C4-2B (cell line): Measurements from ENCODE around the gene ERVMER34-1.

Source experiments
- H3K27ac ChIP-seq: fragments of 450-650 bp; 2 replicates; pipeline ENCODE4 v1.5.1; 2017
- CTCF ChIP-seq: fragments of 450-650 bp; conservative IDR thresholded peaks from 2 replicates; pipeline ENCODE4 v1.5.1; 2017; ENCODE audit warnings: mild to moderate bottlenecking
- ZFX ChIP-seq: fragments of 450-650 bp; IDR thresholded peaks from 2 replicates; pipeline ENCODE4 v1.6.1; 2017

The ERVMER34-1 gene

GRCh38 chr4:52701207-52701606, 50.0 kb downstream of the ERVMER34-1 start:
- H3K27ac ChIP-seq: no peak overlapping the region
- TF ChIP-seq ZFX: no peak
- no peak for TF ChIP-seq CTCF

- no peak for TF ChIP-seq ZFX
- no peak for TF ChIP-seq CTCF
- H3K27ac ChIP-seq: no peak overlapping the region
These were observed 56.3 kb downstream of the ERVMER34-1 start for GRCh38 chr4:52694936-52695335.

- no peak for TF ChIP-seq CTCF
- no peak for TF ChIP-seq ZFX
- H3K27ac ChIP-seq: no peak overlapping the region
These were observed 57.7 kb downstream of the ERVMER34-1 start for GRCh38 chr4:52693492-52693891.
